Smooth muscle cell of the brain vasculature (primary cell): Measurements from ENCODE around the gene ENOX1.

ENCODE experiments used
- DNase-seq: peaks from one replicate; pipeline ENCODE4 v3.0.0-alpha.2; 2012; ENCODE audit warnings: low read depth, low spot score

ENOX1 gene

DNA sequence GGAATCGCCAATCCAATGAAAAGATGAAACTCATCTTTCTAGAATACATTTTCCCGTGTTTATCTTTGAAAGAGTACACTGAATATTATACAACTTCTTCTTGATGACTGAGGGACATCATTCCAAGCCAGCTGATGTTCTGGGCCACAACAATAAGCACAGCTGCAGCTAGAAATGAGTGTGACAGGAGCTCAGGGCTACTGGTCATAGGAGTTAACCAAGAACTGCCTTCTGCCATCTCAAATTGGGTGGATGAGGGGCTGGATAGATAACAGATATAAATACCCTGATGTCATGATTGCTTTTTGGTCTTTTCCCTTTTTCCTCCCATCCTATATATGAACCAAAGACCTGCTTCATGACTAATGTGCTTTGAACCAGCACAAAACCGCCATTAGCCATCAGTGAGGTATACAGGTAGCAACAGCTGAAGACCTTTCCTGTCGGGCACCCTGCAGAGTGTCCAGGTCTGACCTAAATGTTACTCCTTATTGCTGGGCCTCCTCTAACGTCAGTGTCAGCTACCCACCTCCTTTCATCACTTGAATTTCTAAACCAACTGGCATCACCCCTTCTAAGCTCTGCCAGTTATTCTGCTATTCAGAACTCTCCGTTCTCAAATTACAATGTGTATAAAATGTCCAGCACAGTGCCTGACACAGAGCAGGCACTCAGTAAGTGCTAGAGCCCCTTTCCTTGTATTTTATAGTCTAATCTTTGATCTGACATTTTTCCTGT lies 178.2 kb downstream of the ENOX1 start:
- DNase-seq: no peak

DNA sequence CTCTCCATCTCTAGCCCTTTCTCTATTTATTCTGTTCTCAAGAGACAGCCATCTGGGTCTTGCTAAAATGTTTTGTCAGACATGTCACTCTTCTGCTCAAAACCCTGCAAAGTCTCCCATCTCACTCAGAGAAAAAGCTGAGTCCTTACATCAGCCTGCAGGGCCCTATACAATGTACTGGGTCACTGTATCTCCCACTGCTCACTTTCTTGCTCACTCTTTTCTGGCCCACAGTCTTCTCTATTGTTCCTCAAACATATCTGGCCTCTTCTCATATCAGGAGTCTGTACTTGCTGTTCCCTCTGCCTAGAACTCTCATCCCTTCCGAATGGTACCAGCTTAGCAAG lies 189.2 kb downstream of the ENOX1 start:
- DNase-seq: no peak

DNA sequence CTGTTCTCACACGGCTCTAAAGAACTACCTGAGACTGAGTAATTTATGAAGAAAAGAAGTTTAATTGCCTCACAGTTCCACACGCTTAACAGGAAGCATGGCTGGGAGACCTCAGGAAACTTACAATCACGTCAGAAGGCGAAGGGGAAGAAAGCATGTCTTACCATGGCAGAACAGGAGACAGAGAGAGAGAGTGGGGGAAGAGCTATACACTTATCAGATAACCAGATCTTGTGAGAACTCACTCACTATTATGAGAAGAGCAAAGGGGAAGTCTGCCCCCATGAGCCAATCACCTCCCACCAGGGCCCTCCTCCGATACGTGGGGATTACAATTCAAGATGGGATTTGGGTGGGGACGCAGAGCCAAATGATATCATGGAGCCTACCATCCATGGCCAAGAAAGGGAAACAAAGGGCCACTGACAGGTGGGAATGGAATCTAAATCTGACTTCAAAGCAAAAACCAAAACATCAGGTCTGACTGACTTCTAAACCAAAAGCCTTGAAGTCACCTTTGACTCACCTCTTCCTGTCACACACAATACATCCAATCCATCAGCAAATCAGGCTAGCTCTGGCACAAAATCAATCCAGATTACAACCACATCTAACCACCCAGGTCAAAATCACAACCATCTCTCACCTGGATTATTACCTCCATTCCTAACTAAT lies 189.7 kb downstream of the ENOX1 start:
- no peak for DNase-seq

DNA sequence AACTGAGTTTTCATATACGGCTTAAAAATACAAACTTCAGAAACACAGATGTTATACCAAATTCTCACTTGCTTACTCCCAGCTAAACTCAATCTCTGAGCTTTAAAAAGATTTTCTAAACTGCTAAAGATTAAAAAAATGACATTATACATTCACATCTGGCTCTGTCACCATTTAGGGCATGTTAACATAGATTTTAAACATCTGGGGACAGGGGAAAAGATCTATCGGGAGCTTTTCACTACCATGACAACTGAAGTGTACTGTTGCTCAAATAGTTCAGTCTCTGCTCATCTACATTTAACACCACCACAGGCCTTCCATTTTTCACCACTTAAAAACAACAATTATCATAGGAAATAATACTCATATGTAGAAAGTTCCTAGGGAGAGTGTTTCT lies 190.8 kb downstream of the ENOX1 start:
- no peak for DNase-seq

DNA sequence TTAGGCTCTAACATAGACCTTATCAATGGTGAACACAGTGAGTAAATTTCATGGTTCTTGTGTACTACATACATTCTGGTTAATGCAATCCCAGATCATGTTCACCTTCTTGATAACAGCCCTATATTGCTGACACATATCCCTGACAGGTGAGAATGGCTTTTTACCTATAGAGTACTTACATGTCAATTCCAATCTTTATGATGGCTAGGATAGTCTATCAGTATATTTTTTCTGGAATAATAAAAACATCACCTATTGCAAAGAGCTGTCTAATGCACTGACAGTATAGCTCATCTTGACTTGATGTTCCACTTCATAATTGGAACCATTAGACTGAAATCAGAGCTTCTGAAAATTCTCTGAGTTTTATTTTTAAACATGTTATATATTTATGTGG lies 199.4 kb downstream of the ENOX1 start:
- DNase-seq: no peak

DNA sequence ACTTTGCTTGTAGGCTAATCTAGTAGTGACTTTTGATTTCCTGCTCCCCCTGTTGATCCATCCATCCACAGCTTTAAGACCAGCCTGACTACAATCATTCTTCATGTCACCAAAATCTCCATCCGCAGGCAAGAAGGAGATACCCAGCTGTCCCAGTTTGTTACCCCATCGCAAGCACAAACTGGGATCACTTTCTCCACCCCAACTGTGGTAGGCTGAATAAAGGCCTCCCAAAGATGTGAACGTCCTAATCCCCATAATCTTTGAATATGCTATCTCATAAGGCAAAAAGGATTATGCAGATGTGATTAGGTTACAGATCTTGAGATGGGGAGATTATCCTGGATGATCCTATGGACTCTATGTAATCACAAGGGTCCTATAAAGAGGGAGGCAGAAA lies 202.0 kb downstream of the ENOX1 start:
- DNase-seq: no peak

DNA sequence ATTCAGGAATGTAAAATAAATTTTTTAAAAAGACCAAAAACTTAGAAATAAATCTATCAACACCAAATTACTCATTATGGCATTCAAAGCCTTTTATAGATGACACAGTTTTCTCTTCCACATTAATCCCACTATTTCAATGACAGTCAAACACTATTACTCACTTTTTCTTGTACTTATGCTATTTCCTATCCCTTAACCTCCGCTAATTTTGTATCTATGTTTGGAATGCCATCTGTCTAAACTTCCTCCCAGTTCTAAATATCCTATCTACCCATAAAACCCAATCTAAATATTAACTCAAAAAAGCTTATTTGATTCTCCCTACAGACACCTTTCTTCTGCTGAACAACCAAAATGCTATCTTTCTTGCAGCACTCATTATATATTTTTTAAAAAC lies 203.5 kb downstream of the ENOX1 start:
- no peak for DNase-seq

DNA sequence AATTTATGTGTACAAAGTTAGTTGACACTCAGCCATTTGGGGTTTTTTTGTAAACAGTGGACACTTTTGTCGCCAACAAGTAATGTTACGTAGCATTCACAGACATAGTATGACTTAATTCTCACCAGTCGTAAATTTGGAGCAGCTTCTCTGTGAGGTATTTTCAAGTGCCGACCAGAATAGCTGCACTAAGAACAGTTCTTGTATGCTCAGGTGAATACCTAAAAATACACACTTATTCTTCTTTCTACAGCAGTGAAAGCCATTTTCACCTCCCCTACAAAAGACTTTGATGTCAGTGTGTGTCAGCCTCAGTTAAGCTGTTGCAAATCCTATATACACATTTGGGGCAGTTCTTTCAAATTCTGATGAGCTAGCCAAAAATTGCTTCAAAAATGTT lies 206.5 kb downstream of the ENOX1 start:
- DNase-seq: no peak

DNA sequence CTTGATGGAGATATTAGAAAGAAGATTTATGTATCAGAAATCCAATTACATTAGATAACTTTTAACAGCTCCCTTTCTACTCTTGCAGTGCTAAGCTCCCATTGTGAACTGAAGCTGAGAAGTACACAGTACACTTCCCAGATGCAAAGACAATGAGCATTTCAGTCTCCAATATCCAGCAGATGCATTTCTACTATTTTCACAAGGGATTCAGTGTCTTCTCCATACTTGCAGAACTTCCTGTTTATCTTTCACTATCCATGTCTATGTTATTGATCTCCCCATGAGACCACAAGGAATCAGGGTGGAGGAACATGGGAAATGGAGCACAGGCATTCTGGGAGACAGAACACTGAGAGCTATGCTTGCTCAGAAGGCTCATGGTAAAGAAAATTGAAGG lies 207.5 kb downstream of the ENOX1 start:
- no peak for DNase-seq

DNA sequence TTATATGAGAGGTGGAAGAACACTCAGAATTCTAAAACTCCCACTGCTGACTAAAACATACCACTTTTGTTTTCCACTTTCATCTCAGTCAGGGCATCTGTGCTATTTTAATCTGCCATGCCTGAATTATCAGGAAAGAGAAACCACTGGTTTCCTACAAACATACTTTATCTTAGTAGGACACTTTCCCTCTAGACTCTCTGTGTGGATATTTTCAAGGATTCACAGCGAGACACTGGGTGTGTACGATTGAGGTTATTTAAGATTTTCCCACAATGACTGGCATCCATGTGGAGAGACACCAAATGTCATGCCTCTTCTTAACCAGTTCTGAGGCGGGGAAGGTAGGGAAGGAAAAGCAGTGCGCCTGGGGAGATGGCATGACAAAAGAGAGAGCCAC lies 212.2 kb downstream of the ENOX1 start:
- no peak for DNase-seq

DNA sequence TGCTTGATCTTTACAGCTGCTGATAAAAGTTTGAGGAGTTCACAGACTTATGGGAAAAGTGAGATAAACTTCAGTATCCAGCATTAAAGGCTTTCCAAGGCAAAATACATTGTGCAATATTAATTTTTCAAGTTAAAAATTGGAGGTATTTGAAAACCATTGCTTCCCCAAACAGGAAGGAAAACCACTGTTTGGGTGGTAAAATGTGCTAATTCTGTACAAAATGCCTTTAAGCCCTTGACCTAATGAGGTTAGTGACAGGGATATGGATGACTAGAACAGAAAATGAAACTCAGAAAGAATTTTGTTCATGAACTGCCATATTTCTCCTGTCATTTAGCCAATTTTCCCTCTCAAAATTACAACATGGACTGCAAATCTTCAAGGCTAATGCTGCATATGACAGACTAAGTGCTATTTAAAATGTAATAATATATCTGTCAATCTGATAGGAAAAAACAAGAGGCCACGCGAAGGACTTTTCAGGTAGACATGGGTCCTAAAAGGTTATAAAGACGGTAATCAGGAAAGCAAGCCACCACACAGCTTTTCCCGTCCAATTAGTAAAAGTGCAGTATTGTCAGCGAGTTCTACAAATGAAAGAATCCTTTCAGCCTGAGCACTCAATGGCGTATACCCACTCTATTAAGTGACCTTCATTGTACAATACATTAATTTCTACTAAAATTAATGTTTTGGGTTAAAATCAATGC lies 212.8 kb downstream of the ENOX1 start:
- DNase-seq: no peak

DNA sequence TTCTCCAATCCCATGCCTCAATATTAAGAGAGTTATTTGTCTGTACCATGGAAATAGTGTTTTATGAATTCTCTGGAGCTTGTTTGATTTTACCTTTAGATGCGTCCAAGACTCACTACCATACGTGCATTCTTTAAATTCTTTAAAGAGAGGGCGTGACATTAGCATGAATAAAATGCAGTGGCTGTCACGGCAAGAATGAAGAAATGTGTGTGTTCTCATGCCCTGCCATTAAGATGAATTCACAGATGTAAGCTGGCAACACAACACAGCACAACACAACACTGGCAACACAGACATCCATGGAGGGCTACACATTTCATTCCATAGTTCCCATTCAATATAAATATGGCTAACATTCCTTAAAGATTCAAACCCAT lies 213.4 kb downstream of the ENOX1 start:
- DNase-seq: no peak

DNA sequence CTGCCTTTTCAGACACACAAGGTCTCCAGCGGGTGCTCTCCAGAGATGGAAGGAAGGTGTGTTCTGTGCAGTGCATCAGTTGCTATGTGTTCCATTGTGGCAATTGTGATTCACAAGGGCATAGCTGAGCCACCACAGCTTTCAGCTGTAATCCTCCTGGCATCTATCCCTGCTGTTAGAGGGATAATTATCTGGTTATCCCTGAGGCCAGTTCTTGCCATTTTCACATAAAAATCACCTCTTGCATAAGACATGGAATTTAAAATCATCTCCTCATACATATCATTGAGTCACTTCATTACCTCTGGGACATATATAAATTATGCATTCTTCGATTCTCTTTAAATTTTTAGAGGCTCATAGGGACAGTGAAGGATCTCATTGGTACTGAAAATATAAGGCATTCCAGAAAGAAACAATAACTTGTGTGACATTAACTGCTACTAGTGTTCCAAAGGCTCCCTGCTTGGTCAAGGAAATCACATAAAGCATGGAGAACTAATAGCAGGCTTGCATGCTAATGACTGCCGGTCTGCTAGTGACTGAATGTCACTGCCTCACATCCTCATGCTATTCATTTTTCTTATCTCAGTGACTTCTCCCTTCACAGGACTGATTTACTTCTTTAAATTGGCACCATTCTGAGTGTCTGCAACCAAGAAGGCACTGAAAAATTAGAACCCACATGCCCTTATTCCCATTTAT lies 214.0 kb downstream of the ENOX1 start:
- no peak for DNase-seq

DNA sequence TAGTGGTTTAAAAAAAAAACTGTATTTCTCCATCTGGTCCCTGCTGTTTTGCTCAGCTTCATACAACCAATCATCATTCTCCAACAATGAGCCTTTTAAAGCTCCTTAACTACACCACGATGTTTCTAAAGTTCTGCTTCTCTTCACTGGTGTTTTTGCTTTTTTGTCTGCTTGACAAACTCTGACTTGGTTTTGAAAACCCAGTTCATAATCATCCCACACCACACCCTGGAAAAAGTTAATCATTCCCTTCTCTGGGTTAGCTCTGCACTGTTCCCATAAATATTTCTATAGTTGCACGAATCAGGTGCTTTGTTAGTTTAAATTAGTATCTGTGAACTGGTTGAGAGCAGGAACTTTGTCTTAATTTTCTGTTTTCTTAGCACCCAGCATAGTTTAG lies 217.1 kb downstream of the ENOX1 start:
- no peak for DNase-seq

DNA sequence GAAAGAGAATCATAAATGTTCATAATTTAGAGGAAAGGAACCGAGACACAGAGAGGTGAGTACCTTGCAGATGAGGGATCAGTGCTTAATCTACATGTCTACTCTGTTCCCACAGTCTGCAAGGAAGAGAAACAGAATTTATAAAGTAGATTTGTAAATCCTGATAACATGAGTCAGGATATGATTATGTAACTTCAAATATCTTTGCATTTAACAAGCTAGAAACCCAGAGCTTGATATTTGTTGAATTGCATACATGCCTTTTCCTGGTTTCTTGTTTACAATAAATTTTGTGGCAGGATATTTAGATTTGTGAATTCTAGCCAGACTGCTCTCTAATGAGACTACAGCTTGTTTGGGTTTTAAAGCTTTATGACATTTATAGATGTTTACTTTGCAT lies 219.2 kb downstream of the ENOX1 start:
- no peak for DNase-seq

DNA sequence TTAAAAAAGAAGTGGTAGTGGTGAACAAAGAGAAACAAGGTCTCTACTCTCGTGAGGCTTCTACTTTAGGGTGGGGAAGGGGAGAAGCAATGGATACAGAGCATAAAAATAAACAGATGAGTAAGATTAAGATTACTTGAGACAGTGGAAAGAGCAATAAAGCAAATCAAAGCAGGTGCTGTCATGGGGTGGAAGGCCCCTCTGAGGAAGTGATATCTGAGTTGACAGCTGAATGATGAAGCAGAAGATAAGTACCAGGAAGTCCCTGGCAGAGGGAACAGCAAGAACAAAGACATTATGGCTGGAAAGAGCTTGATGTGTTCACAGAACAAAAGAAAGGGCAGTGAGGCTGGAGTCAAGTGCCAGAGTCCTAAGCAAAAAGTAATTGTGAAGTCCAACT lies 221.8 kb downstream of the ENOX1 start:
- no peak for DNase-seq

DNA sequence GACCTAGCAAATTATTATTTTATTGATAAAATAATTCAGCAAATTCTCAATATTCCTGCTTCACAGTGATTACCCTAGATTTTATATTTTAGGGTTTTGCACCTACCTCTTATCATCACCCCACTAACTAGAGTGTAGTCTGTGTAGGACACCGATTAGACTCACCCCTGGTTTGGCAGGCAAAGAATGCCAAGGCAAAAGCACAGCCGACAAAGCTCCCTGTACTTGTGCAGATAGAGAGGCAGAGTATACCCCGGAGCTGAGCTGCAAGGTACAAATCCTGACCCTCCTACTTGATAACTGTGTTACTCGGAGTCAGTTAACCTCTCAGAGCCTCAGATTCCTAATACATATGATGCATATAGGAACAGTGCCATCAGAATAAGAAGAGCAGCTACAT lies 225.7 kb downstream of the ENOX1 start:
- DNase-seq: no peak

DNA sequence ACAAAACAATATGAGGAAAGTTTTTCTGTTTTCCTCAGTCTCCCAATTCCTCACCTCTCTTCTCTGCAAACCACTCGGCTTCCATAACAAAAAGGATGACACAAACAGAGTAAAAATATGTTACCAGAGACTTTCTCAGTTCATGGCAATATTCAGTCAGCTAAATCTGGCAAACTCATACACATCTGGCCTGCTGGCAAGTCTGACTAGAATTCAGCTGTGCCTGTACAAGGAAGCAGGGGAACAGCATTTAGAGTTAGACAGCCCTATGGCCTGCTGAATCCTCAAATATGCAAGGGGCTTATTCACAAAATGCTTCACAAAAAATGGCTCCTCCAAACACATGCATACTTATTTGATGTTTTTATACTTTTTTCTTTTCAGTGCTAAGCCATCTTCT lies 227.8 kb downstream of the ENOX1 start:
- no peak for DNase-seq

DNA sequence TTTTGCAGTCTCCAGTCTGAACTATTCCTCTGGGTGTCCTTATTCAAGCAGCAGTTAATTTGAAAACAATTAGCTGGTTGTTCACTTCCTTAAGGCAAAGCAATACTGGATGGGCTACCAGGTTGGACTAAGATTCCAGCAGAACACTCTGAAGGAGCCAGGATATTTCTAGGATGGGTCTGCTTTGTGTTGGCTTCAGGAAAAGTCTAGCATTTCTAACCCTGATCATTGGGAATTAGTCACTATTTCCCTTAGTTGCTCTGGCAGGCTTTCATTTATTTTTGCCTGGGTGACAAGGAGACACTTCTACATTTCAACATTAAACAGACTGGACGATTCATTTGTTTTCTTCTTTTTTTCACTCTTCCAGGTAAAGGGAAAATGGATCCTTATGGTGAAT lies 228.4 kb downstream of the ENOX1 start:
- DNase-seq: no peak

DNA sequence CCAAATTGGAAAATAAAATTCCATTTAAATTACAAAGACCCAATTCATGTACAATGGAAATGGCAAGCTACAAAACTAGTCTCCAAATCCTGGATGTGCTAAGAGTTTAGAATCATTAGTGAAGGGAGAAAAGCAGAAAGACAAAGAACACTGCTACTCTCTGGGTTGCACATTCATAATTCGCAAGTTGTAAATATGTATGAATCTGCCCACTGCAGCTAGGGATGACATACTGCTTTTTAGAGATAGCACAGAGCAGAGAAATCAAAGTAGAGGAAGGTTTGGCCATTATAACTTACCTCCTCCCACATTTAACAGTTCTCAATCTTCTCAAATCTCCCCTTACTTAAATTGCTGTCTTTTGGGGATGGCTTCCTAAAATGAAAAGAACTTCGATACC lies 231.1 kb downstream of the ENOX1 start:
- no peak for DNase-seq

DNA sequence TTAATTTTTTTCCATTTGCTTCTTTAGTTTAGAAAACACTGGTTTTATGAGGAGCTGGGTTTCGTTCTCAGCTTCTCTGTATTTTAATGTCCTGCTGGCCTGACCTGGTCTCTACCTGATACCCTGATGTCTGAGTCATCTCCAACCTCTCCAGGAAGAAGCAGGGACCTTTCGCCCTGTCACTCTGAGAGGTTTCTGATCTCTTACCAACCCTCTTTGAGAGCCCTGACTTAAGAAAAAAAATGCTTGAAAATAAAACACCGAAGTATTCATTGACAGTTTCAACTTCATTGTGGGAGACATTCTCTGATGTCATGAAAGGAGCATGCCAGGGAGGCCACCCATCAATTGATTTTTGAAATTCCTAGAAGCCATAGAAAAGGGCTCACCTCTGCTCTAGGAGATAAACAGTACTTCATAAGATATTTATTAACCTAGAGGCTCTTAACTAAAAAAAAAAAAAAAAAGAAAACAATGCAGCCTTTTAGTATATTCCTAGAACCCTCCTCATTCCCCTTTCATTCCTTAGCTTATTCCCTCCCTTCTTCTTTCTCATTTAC lies 234.8 kb downstream of the ENOX1 start:
- no peak for DNase-seq

DNA sequence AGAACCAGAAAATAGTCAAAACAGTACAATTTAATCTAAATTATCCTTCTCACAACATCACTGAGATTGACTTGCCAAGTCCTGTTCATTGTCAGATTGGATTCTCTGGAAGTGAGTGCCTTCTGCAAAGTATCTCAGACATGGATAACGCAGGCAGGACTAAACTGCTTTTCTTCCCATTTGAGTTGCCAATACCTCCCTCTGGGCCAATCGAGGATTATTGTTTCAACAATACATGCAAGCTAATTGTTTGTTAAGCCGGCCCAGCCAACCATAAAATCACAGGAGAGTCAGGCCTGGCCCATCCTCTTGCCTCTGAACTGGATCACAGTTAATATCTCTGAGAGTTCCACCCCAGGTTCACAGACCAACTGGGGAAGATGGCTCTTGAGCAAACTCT lies 240.0 kb downstream of the ENOX1 start:
- no peak for DNase-seq
